ENCODE measurements around the gene RAB33A.
A peak's percentile ranks its signal among the peaks of the same experiment; 100 is the strongest.

DNA sequence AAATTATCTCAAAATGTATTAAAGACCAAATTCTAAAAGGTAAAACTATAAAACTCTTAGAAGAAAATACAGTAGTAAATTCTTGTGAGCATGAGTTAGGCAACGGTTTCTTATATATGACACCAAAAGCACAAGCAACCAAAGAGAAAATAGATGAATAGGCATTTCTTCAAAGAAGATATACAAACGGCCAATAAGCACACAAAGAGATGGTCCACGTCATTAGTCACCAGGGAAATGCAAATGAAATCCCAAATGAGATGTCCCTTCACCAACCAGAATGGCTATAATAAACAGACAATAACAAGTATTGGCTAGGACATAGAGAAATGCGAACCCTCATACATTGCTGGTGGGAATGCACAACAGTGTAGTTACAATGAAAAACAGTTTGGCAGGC lies 44.6 kb downstream of the RAB33A start:
- TF ChIP-seq, protein P1, sequence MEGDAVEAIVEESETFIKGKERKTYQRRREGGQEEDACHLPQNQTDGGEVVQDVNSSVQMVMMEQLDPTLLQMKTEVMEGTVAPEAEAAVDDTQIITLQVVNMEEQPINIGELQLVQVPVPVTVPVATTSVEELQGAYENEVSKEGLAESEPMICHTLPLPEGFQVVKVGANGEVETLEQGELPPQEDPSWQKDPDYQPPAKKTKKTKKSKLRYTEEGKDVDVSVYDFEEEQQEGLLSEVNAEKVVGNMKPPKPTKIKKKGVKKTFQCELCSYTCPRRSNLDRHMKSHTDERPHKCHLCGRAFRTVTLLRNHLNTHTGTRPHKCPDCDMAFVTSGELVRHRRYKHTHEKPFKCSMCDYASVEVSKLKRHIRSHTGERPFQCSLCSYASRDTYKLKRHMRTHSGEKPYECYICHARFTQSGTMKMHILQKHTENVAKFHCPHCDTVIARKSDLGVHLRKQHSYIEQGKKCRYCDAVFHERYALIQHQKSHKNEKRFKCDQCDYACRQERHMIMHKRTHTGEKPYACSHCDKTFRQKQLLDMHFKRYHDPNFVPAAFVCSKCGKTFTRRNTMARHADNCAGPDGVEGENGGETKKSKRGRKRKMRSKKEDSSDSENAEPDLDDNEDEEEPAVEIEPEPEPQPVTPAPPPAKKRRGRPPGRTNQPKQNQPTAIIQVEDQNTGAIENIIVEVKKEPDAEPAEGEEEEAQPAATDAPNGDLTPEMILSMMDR (conservative IDR thresholded peaks at IDR 0.05; ENCODE audit: low read depth, low read length) = no peak
- TF ChIP-seq FOS (IDR thresholded peaks at IDR 0.05; ENCODE audit: low read depth, low read length) (no peak), RAD21 (IDR thresholded peaks at IDR 0.05; ENCODE audit: low read length) (no peak), POLR2A (IDR thresholded peaks at IDR 0.05; ENCODE audit: low read depth, low read length) (no peak), MXI1 (IDR thresholded peaks at IDR 0.05; ENCODE audit: borderline replicate concordance, low read depth, low read length) (no peak), MAFK (IDR thresholded peaks at IDR 0.05; ENCODE audit: low read depth, low read length) (0 out of 2 replicates have a peak, but pooled peaks have one; percentile 15), MAZ (IDR thresholded peaks at IDR 0.05; ENCODE audit: borderline replicate concordance, low read depth, low read length) (no peak), BHLHE40 (IDR thresholded peaks at IDR 0.05; ENCODE audit: low read depth, low read length) (no peak)
- TF ChIP-seq, protein P2, sequence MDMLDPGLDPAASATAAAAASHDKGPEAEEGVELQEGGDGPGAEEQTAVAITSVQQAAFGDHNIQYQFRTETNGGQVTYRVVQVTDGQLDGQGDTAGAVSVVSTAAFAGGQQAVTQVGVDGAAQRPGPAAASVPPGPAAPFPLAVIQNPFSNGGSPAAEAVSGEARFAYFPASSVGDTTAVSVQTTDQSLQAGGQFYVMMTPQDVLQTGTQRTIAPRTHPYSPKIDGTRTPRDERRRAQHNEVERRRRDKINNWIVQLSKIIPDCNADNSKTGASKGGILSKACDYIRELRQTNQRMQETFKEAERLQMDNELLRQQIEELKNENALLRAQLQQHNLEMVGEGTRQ (IDR thresholded peaks at IDR 0.05; ENCODE audit: low read depth, low read length) = no peak

Data from IMR-90 (cell line).